CD14-positive monocyte (primary cell): ENCODE results near the gene ZNF92. TPM values are rescaled to one million over a fixed set of nuclear protein-coding genes. Genes with fewer than 3 reads are reported as not detected.

ENCODE experiments used
- DNase-seq, 3 donors: peaks; one replicate each; pipeline ENCODE4 v3.0.0-alpha.2; 2011 to 2022
- H2AFZ ChIP-seq: 2 replicates; pipeline ENCODE4 v1.6.0; 2012; ENCODE audit warnings: mild to moderate bottlenecking, low read depth, low read length, inconsistent platforms; ENCODE audit not compliant: insufficient read depth, poor library complexity, severe bottlenecking
- H3K27ac ChIP-seq, 2 donors: 1 replicate in 1 of 2; 2 replicates in 1 of 2; pipeline ENCODE4 v1.5.1; 2012 to 2013; ENCODE audit warnings: low read length in 2 of 2, control low read depth in 1 of 2, inconsistent platforms in 1 of 2, low read depth in 1 of 2, mild to moderate bottlenecking in 1 of 2
- H3K27me3 ChIP-seq, 2 donors: one replicate each; pipeline versions ENCODE4 v1.6.0 to v1.6.1; 2011 to 2013; ENCODE audit warnings: low read length in 2 of 2; ENCODE audit not compliant: control insufficient read depth in 2 of 2, insufficient read depth in 2 of 2
- H3K36me3 ChIP-seq, 2 donors: replicated peaks in 1 of 2; 1 replicate in 1 of 2; 2 replicates in 1 of 2; pipeline versions ENCODE4 v1.5.1 to v1.6.1; 2012 to 2013; ENCODE audit warnings: low read length in 2 of 2, control low read depth in 1 of 2, inconsistent platforms in 1 of 2, mild to moderate bottlenecking in 1 of 2; ENCODE audit not compliant: insufficient read depth in 2 of 2, control insufficient read depth in 1 of 2
- H3K4me1 ChIP-seq, 2 donors: 1 replicate in 1 of 2; 2 replicates in 1 of 2; pipeline versions ENCODE4 v1.5.1 to v1.6.1; 2012 to 2013; ENCODE audit warnings: low read length in 2 of 2, control low read depth in 1 of 2, inconsistent platforms in 1 of 2, mild to moderate bottlenecking in 1 of 2, moderate library complexity in 1 of 2; ENCODE audit not compliant: insufficient read depth in 2 of 2, control insufficient read depth in 1 of 2
- H3K4me2 ChIP-seq: replicated peaks from 2 replicates; pipeline ENCODE3; 2012; ENCODE audit warnings: low read length, moderate library complexity, mild to moderate bottlenecking; ENCODE audit not compliant: poor library complexity, severe bottlenecking; ENCODE audit errors: extremely low read depth
- H3K4me3 ChIP-seq, 3 experiments: fragments of 200-600 bp in 1 of 3; sonication (generic) in 1 of 3; replicated peaks in 1 of 3; 1 replicate in 2 of 3; 2 replicates in 1 of 3; pipeline ENCODE4 v1.5.1; 2011 to 2013; ENCODE audit warnings: low read length in 3 of 3, mild to moderate bottlenecking in 3 of 3, control low read depth in 2 of 3, low read depth in 2 of 3, inconsistent platforms in 1 of 3, moderate library complexity in 1 of 3
- H3K79me2 ChIP-seq: 2 replicates; pipeline ENCODE4 v1.6.0; 2012; ENCODE audit warnings: mild to moderate bottlenecking, control low read depth, inconsistent platforms, low read length, moderate library complexity; ENCODE audit not compliant: insufficient read depth
- H3K9ac ChIP-seq: 2 replicates; pipeline ENCODE4 v1.6.0; 2017; ENCODE audit warnings: low read length, mild to moderate bottlenecking; ENCODE audit not compliant: insufficient read depth, poor library complexity, severe bottlenecking
- H3K9me3 ChIP-seq, 2 donors: replicated peaks in 1 of 2; 1 replicate in 1 of 2; 2 replicates in 1 of 2; pipeline versions ENCODE4 v1.5.1 to v1.6.1; 2012 to 2013; ENCODE audit warnings: low read length in 2 of 2, control low read depth in 1 of 2; ENCODE audit not compliant: control insufficient read depth in 1 of 2, insufficient read depth in 1 of 2
- H4K20me1 ChIP-seq: 2 replicates; pipeline ENCODE4 v1.6.0; 2012; ENCODE audit warnings: mild to moderate bottlenecking, low read length, control low read depth, moderate library complexity; ENCODE audit not compliant: insufficient read depth
- H3K27ac Mint-ChIP-seq, 7 donors: one replicate each; pipeline ENCODE4 v1.8.0; 2020; ENCODE audit warnings: mild to moderate bottlenecking in 7 of 7, mixed read lengths in 7 of 7, moderate library complexity in 6 of 7, inconsistent platforms in 2 of 7
- H3K27me3 Mint-ChIP-seq, 3 donors: one replicate each; pipeline ENCODE4 v1.8.0; 2021 to 2022; ENCODE audit warnings: low read depth in 3 of 3, mild to moderate bottlenecking in 3 of 3, mixed read lengths in 3 of 3, moderate library complexity in 3 of 3, inconsistent platforms in 1 of 3
- H3K36me3 Mint-ChIP-seq, 2 donors: one replicate each; pipeline ENCODE4 v1.8.0; 2020; ENCODE audit warnings: mixed read lengths in 2 of 2, inconsistent platforms in 1 of 2, mild to moderate bottlenecking in 1 of 2
- H3K4me1 Mint-ChIP-seq: one replicate; pipeline ENCODE4 v1.8.0; 2020; ENCODE audit warnings: mild to moderate bottlenecking, mixed read lengths
- H3K4me3 Mint-ChIP-seq, 2 donors: one replicate each; pipeline ENCODE4 v1.8.0; 2020; ENCODE audit warnings: mild to moderate bottlenecking in 2 of 2, mixed read lengths in 2 of 2, moderate library complexity in 1 of 2
- H3K9me3 Mint-ChIP-seq, 7 donors: one replicate each; pipeline ENCODE4 v1.8.0; 2020 to 2022; ENCODE audit warnings: mixed read lengths in 7 of 7, mild to moderate bottlenecking in 6 of 7, moderate library complexity in 6 of 7, inconsistent platforms in 2 of 7
- CTCF ChIP-seq: fragments of 200-600 bp; IDR thresholded peaks from one replicate; pipeline ENCODE4 v1.8.0; 2022; ENCODE audit warnings: antibody characterized with exemption, mild to moderate bottlenecking
- WGBS: methylation state at CpG from one replicate; pipeline ENCODE4 v1.1.5; 2013; ENCODE audit warnings: missing lambda C conversion rate; ENCODE audit not compliant: insufficient coverage; 5-methylcytosine and 5-hydroxymethylcytosine counted together
- intact Hi-C, 2 donors: fragments of 100-400 bp; cut with micrococcal nuclease; formaldehyde crosslinking; loops; one replicate each; pipeline versions ENCODE4 v1.15.0 to v1.15.1; 2023
- polyA minus RNA-seq: library from RNA; depleted of rRNA, polyadenylated mRNA; stranded (reverse); fragments of >200 nt; gene quantifications from 2 replicates; pipeline ENCODE4 v1.2.3, GENCODE V29; 2012
- polyA plus RNA-seq, 3 donors: library from polyadenylated mRNA; depleted of rRNA in 1 of 3; unstranded in 2 of 3; stranded (reverse) in 1 of 3; fragments of 300-500 nt in 2 of 3; fragments of >200 nt in 1 of 3; fragmentation: Illumina TruSeq in 2 of 3; gene quantifications; 1 replicate in 2 of 3; 2 replicates in 1 of 3; pipeline ENCODE4 v1.2.3, GENCODE V29; 2012 to 2021
- total RNA-seq, 12 experiments: library from RNA in 1 of 12; stranded (reverse) in 1 of 12; fragments of 120-200 nt in 1 of 12; gene quantifications; one replicate each; pipeline ENCODE4 v1.2.4 and lab custom pipeline; 2013 to 2026; ENCODE audit warnings: mixed read lengths in 6 of 12, inconsistent platforms in 1 of 12

ZNF92 gene
- total RNA-seq (2013) = 9.8 TPM
- polyA plus RNA-seq = 1 to 10 TPM; 2.3 to 6.4 (median 4.1) TPM
- polyA minus RNA-seq = 3.6 and 5.8 TPM in 2 replicates
- total RNA-seq (lab: John Stamatoyannopoulos, UW) = 12.1 to 56.7 (median 31.3) reads per million in 11 experiments

GRCh38 chr7:65373608-65374351 lies at the start of gene ZNF92:
Gene ZNF92, plus strand, starts transcription at chr7:65373855. Its CDS starts 143 bp downstream, at chr7:65373998.
- Histone ChIP-seq H4K20me1 (no peaks in the 10 kb centered on the region), H3K79me2 (peaks cover 50% of the 10 kb centered on the region), H3K4me3 (peak within 1 kb of the TSS; percentile 75 to 95 (median 77)), H3K4me2 (peak within 1 kb of the TSS; percentile 85), H3K9ac (peak within 1 kb of the TSS; percentile 90), H3K27me3 (no peaks in the 10 kb centered on the region), H3K36me3 (peaks cover 2 to 20% of the 10 kb centered on the region in 2 donors), H3K27ac (peak within 1 kb of the TSS; percentile 96 to 97), H3K4me1 (peaks cover 15 to 20% of the 10 kb centered on the region in 2 donors), H3K9me3 (peaks cover 7 to 10% of the 10 kb centered on the region in 2 donors), H2AFZ (peak within 1 kb of the TSS; percentile 86)
- no peak for TF ChIP-seq CTCF
- Mint-ChIP-seq H3K4me1 (peaks cover 26% of the 10 kb centered on the region), H3K36me3 (peaks cover 16 to 28% of the 10 kb centered on the region in 2 donors), H3K27me3 (peaks cover 0 to 2% (median 2%) of the 10 kb centered on the region in 3 donors), H3K9me3 (peaks cover 6 to 26% (median 19%) of the 10 kb centered on the region in 7 donors), H3K4me3 (peak within 1 kb of the TSS; percentile 97 to 98), H3K27ac (peak within 1 kb of the TSS; percentile 94 to 98 (median 97))
- intact Hi-C loops = loop anchor here in 1 of 2 donors (10.0 kb wide), 5 partner anchors 469 to 1449 kb away; partner anchors contain the start of genes ZNF107, ZNF138 and ZNF273
- under 1% methylated on average over 41 of the region's 44 CpGs for WGBS
- peak; percentile 90 to 96 (median 91) for DNase-seq

DNA sequence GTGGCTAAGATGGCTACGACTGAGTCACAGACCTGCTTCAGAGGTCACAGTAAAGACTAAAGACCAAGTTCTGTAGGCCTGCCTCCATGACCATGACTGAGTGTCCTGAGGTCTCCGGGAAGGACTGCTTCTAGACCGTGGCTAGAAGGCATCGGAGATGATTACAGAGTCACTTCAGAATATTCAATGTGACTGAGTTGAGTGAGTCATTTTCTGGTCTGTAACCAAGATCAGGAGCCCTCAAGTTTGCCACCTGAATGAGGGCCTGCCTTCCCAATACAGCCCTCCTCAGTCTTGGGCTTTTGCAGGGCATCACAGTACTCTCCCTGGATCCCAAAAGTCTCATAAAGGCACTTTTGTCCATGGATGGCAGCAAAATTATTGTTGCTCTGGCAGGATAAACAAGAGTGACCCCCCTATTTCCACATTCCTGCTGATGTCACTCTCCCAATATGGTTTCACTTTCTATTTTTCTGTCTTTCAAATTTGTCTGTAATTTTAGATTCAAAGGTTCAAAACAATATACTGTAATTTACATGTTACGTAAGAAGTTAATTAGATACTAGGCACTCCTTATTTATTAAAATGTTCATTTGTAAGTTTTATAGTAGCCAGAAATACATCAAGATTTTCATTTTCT lies 47.7 kb upstream of the ZNF92 start:
- intact Hi-C loops = no loop called here
- H3K9me3 Mint-ChIP-seq = peaks cover 0 to 14% (median 0%) of the 10 kb centered on the region in 7 donors
- H4K20me1 ChIP-seq = no peaks in the 10 kb centered on the region
- 95% methylated on average over 4 of the region's 5 CpGs for WGBS
- H3K4me1 Mint-ChIP-seq = peaks cover 5% of the 10 kb centered on the region
- no peak overlapping the region for H3K27ac Mint-ChIP-seq
- no peaks in the 10 kb centered on the region for H3K9me3 ChIP-seq
- H3K4me2 ChIP-seq = no peak overlapping the region
- H3K4me1 ChIP-seq = no peaks in the 10 kb centered on the region
- no peak overlapping the region for H2AFZ ChIP-seq
- no peaks in the 10 kb centered on the region for H3K27me3 ChIP-seq
- H3K4me3 ChIP-seq = no peak overlapping the region
- H3K79me2 ChIP-seq = no peaks in the 10 kb centered on the region
- H3K36me3 Mint-ChIP-seq = no peaks in the 10 kb centered on the region
- no peak overlapping the region for H3K27ac ChIP-seq
- H3K36me3 ChIP-seq = no peaks in the 10 kb centered on the region
- H3K9ac ChIP-seq = no peak overlapping the region
- H3K27me3 Mint-ChIP-seq = peaks cover 0 to 2% (median 1%) of the 10 kb centered on the region in 3 donors
- DNase-seq = no peak
- no peak for TF ChIP-seq CTCF
- H3K4me3 Mint-ChIP-seq = no peak overlapping the region
